ENCODE measurements around the gene ZNF845.

DNA sequence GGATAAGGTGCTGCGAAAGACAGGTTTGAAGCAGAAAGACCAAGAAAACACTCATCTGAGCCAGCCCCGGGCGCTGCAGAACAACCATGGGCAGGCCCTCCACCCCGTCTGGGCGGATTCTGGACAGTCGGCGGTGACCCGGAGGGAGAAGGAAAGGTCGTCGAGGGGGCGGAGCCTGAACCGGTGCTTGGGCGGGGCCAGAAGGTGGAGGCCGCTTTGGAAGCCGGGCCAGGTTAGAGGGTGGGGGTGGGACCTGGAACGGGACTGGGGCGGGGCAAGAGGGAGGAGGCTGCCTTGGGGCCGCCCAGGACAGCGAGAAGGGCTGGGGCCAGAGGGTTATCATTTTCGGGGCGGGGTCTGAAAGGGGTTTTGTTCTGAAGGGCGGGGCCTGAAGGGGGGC is 56.4 kb downstream of the ZNF845 start:
- TF ChIP-seq CTCF (IDR thresholded peaks at IDR 0.05; ENCODE audit: low read length) (no peak), EZH2 (optimal IDR thresholded peaks at IDR 0.05; ENCODE audit: low read depth, low read length) (no peak)
